Calu3 (cell line): Measurements from ENCODE around the gene OLFML3. TPM values are rescaled to one million over a fixed set of nuclear protein-coding genes. Genes with fewer than 3 reads are reported as not detected.
A peak's percentile ranks its signal among the peaks of the same experiment; 100 is the strongest.

Experiments
- BruUV-seq: library from RNA; stranded (reverse); fragments of 400-500 nt; replicated peaks from 2 replicates; lab custom pipeline; 2021; lab: Mats Ljungman, UMichigan
- CTCF ChIA-PET: fragments of 300-600 bp; sonication (Branson Sonifier 250); formaldehyde crosslinking; loops from one replicate; lab custom pipeline; 2022; ENCODE audit warnings: antibody characterized with exemption; lab: Charles Lee
- DNase-seq: peaks from one replicate; pipeline ENCODE4 v3.0.0; 2022
- H3K27ac Mint-ChIP-seq: one replicate; pipeline ENCODE4 v1.8.0; 2022; ENCODE audit warnings: mixed read lengths; ENCODE audit not compliant: unreplicated experiment
- H3K27me3 Mint-ChIP-seq: one replicate; pipeline ENCODE4 v1.8.0; 2022; ENCODE audit warnings: mixed read lengths; ENCODE audit not compliant: unreplicated experiment
- H3K36me3 Mint-ChIP-seq: one replicate; pipeline ENCODE4 v1.8.0; 2022; ENCODE audit warnings: mild to moderate bottlenecking, moderate library complexity, mixed read lengths; ENCODE audit not compliant: insufficient read depth, unreplicated experiment
- H3K4me1 Mint-ChIP-seq: one replicate; pipeline ENCODE4 v1.8.0; 2022; ENCODE audit warnings: mild to moderate bottlenecking, low read depth, mixed read lengths; ENCODE audit not compliant: unreplicated experiment
- H3K4me3 Mint-ChIP-seq: one replicate; pipeline ENCODE4 v1.8.0; 2022; ENCODE audit warnings: mild to moderate bottlenecking, low read depth, moderate library complexity, mixed read lengths; ENCODE audit not compliant: unreplicated experiment
- H3K9me3 Mint-ChIP-seq: one replicate; pipeline ENCODE4 v1.8.0; 2022; ENCODE audit warnings: low read depth, mixed read lengths; ENCODE audit not compliant: unreplicated experiment
- intact Hi-C: fragments of 100-400 bp; cut with micrococcal nuclease; formaldehyde crosslinking; loops from one replicate; pipeline ENCODE4 v1.10.0; 2022; ENCODE audit not compliant: unreplicated experiment
- total RNA-seq: library from RNA; stranded (reverse); gene quantifications from 2 replicates; pipeline ENCODE4 v1.2.3, GENCODE V29; 2022
- TF ChIP-seq, protein P1 (sequence below): fragments of 200-600 bp; IDR thresholded peaks from one replicate; pipeline ENCODE4 v1.8.0; 2022; ENCODE audit warnings: antibody characterized with exemption; ENCODE audit not compliant: unreplicated experiment

Gene OLFML3
- total RNA-seq, 1 experiment from 2014 or later = not detected

DNA sequence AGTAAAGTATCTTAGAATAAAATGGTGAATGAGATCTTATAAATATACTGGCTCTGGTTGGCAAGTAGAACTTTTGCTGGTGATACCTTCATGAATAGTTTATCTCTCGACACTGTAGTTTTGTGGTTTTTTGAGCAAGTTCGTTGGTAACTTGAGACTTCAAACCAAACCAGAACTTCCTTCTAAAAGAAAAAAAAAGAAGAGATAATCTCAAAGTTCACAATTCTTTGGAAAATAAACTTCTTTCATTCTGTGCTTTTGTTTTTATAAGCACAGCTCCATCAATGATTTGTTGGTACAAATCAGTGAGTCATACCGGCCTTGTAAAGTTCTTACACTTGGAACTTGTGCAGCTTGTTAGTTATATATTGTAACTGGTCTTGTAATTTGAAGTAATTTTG, 47.8 kb upstream of the OLFML3 start:
- peaks cover 47% of the 10 kb centered on the region for H3K4me1 Mint-ChIP-seq
- BruUV-seq = no TSS peak
- intact Hi-C loops = no loop called here

DNA sequence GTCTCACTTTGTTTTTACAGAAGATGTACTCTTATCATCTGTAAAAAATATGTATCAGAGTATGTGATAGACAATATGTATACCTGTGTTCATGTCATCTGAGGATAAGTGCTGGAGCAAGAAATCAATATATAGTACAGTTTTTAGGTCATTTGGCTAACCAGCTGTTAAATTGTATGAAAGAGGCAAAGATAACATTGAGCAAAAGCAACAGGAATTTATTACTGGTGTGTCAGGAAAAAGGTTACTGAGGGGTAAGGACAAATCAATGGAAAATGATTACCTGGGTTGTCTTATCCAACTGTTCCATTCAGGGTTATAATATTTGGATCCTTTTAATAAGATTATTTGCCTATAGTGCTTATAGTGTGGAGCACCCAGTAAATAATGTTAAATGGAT, 45.3 kb upstream of the OLFML3 start:
- Mint-ChIP-seq H3K36me3 (peaks cover 35% of the 10 kb centered on the region), H3K4me1 (peaks cover 45% of the 10 kb centered on the region), H3K9me3 (no peaks in the 10 kb centered on the region), H3K4me3 (no peak overlapping the region), H3K27ac (peak overlapping the region; percentile 27), H3K27me3 (no peaks in the 10 kb centered on the region)
- CTCF ChIA-PET = interaction anchor here (1.6 kb wide), 1 partner anchor 30 kb away, joined by 4 read pairs; no protein-coding TSS in a partner anchor
- TF ChIP-seq, protein P1, sequence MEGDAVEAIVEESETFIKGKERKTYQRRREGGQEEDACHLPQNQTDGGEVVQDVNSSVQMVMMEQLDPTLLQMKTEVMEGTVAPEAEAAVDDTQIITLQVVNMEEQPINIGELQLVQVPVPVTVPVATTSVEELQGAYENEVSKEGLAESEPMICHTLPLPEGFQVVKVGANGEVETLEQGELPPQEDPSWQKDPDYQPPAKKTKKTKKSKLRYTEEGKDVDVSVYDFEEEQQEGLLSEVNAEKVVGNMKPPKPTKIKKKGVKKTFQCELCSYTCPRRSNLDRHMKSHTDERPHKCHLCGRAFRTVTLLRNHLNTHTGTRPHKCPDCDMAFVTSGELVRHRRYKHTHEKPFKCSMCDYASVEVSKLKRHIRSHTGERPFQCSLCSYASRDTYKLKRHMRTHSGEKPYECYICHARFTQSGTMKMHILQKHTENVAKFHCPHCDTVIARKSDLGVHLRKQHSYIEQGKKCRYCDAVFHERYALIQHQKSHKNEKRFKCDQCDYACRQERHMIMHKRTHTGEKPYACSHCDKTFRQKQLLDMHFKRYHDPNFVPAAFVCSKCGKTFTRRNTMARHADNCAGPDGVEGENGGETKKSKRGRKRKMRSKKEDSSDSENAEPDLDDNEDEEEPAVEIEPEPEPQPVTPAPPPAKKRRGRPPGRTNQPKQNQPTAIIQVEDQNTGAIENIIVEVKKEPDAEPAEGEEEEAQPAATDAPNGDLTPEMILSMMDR = no peak
- no TSS peak for BruUV-seq
- no peak for DNase-seq
- intact Hi-C loops = no loop called here

More for the DNA sequence above, 47.8 kb upstream of the OLFML3 start:
- Mint-ChIP-seq H3K4me3 (peak overlapping the region; percentile 85), H3K36me3 (peaks cover 43% of the 10 kb centered on the region), H3K27me3 (no peaks in the 10 kb centered on the region), H3K27ac (peak overlapping the region; percentile 74), H3K9me3 (no peaks in the 10 kb centered on the region)
- DNase-seq = no peak
- TF ChIP-seq, protein P1 = no peak
- CTCF ChIA-PET = interaction anchor here (3.1 kb wide), 1 partner anchor 26 kb away, joined by 15 read pairs; the partner anchor contains the start of genes AP4B1 and DCLRE1B

DNA sequence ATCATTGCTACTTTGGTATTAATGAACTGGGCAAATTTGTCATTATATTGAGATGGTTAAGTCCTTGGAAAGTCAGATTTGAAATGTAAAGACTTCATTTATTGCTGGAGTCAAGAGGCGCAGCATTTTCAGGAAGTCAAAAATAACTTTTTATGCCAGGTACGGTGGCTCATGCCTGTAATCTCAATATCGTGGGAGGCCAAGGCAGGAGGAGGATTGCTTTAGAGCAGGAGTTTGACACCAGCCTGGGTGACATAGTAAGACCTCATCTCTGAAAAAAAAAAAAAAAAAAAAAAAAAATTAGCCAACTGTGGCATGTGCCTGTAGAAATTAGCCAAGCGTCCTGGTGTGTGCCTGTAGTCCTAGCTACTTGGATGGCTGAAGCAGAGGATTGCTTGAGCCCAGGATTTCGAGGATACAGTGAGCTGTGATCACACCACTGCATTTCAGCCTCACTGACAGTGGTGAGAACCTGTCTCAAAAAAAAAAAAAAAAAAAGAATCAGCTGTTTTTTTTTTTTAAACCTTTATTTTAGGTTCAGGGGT, 44.7 kb upstream of the OLFML3 start:
- peaks cover 45% of the 10 kb centered on the region for H3K4me1 Mint-ChIP-seq
- no TSS peak for BruUV-seq
- H3K4me3 Mint-ChIP-seq = no peak overlapping the region
- H3K9me3 Mint-ChIP-seq = no peaks in the 10 kb centered on the region
- peaks cover 29% of the 10 kb centered on the region for H3K36me3 Mint-ChIP-seq
- no peak for DNase-seq
- H3K27me3 Mint-ChIP-seq = no peaks in the 10 kb centered on the region
- TF ChIP-seq, protein P1 = no peak
- H3K27ac Mint-ChIP-seq = no peak overlapping the region
- intact Hi-C loops = no loop called here
- CTCF ChIA-PET = interaction anchor here (0.7 kb wide), 1 partner anchor 1294 kb away, joined by 3 read pairs; no protein-coding TSS in a partner anchor

DNA sequence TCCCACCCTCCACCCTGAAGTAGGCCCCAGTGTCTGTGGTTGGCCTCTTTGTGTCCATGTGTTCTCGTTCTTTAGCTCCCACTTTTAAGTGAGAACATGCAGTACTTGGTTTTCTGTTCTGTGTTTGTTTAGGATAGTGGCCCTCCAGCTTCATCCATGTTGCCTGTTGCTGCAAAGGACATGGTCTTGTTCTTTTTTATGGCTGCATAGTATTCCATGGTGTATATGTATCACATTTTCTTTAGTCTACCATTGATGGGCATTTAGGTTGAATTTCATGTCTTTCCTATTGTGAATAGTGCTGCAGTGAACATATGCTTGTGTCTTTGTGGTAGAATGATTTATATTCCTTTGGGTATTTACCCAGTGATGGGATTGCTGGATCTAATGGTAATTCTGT, 44.1 kb upstream of the OLFML3 start:
- DNase-seq = no peak
- H3K27ac Mint-ChIP-seq = no peak overlapping the region
- intact Hi-C loops = no loop called here
- no peak overlapping the region for H3K4me3 Mint-ChIP-seq
- peaks cover 45% of the 10 kb centered on the region for H3K4me1 Mint-ChIP-seq
- TF ChIP-seq, protein P1 = no peak
- no peaks in the 10 kb centered on the region for H3K27me3 Mint-ChIP-seq
- BruUV-seq = no TSS peak
- CTCF ChIA-PET = interaction anchor here (0.7 kb wide), 1 partner anchor 1294 kb away, joined by 3 read pairs; no protein-coding TSS in a partner anchor
- no peaks in the 10 kb centered on the region for H3K9me3 Mint-ChIP-seq
- H3K36me3 Mint-ChIP-seq = peaks cover 24% of the 10 kb centered on the region
